HTERT RPE-1 (cell line): Measurements from ENCODE around the gene ORAI3.

ENCODE experiments used
- in situ Hi-C: fragments of 300-500 bp; cut with MboI; formaldehyde crosslinking; loops from 4 replicates; pipeline ENCODE4 v1.14.3; 2020; ENCODE audit warnings: low sequenced_read_pairs

The ORAI3 gene

DNA sequence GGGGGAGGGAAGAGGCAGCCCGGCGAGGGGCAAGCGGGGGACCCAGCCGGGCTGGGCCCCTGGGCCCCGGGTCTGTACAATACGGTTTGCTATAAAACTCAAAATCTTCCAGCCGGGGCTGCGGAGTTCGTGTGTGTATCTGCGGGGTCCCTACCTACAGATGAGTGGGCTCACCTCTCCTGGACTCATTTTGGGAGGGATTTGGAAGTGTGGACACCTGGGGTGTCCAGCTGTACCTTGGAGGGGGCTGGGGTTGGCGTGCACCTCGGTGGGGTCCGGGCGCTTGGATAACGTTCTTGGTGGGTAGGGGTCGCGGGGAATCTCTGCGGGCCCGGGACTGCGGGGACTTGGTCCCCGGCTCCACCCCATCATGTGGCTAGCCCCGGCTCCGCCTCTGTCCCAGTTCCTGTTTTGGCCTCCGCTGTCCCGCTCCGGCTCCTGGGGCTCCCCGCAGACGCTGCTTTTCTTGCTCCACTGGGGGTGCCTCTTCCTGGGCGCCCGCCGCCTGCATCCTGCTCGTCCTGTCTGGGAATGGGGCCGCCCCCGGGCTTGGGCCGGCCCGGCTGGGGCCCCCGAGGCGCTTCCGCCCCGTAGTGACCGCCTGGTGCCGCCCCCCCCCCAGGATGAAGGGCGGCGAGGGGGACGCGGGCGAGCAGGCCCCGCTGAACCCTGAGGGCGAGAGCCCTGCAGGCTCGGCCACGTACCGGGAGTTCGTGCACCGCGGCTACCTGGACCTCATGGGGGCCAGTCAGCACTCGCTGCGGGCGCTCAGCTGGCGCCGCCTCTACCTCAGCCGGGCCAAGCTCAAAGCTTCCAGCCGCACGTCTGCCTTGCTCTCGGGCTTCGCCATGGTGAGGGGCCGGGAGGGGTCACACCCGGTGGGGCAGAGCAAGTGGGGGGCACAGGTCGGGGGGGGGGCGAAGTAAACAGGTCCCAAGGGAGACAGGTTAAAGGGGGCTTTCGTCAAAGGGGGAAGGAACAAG lies at the start of gene ORAI3:
Gene ORAI3, plus strand, starts transcription at position 402 of the 983 bp plus-strand sequence. Its CDS starts 222 bp downstream, at position 624.
- in situ Hi-C loops = no loop called here

DNA sequence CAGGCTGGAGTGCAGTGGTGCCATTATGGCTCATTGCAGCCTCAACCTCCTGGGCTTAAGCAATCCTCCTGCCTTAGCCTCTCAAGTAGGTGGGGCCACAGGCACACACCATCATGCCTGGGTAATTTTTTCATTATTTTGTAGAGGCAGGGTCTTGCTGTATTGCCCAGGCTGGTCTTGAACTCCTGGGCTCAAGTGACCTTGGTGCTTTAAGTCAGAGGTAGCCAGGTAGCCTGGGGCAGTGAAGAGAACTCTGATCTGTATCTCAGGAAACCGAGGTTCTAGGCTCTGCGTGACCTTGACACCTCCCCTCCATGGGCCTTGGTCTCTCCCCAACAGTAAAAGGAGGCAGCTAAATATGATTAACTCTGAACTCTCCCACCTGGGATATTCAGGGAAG lies 49.1 kb upstream of the ORAI3 start:
- in situ Hi-C loops = no loop called here

DNA sequence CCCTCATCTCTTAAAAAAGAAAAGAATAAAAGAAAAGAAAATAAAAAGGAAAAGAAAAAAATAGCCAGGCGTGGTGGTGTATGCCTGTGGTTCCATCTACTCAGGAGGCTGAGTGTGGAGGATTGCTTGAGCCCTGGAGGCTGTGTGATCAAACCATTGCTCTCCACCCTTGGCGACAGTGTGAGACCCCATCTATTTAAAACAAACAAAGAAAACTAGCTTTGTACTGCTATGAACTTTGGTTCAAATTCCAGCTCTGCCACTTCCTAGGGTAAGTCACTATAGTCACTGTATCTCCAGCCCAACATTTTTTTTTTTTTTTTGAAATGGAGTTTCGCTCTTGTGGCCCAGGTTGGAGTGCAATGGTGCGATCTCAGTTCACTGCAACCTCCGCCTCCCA lies 48.3 kb upstream of the ORAI3 start:
- in situ Hi-C loops = no loop called here

DNA sequence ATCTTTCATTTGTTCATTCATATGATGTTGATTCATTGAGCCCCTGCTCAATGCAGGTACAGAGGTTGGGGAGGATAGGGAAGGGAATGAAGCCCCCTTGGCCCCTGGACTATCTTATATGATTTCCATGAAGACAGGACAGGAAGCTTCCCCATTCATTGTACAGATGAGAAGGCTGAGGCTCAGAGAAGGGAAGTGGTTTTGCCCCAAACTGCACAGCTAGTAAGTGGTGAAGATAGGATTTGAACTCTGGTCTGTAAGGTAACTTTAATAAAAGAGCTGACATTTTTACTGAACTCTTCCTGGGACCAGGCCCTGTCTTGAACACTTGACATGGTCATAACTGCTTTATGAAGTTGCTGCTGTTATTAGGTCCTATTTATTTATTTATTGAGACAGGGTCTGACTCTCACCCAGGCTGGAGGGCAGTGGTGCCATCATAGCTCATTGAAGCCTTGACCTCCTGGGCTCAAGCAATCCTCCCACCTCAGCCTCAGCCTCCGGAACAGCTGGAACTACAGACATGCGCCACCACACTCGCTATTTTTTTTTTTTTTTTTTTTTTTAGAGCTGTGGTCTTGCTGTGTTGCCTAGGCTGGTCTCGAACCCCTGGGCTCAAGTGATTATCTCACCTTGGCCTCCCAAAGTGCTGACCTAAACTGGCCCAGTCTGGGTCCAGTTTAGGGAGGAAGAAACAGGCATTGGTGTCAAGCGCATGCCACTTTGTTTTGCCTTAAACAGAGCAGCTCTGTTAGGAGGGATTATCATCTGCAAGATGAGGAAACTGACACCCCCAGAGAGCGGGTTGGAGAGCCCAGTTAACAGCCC lies 47.5 kb upstream of the ORAI3 start:
- in situ Hi-C loops = no loop called here

DNA sequence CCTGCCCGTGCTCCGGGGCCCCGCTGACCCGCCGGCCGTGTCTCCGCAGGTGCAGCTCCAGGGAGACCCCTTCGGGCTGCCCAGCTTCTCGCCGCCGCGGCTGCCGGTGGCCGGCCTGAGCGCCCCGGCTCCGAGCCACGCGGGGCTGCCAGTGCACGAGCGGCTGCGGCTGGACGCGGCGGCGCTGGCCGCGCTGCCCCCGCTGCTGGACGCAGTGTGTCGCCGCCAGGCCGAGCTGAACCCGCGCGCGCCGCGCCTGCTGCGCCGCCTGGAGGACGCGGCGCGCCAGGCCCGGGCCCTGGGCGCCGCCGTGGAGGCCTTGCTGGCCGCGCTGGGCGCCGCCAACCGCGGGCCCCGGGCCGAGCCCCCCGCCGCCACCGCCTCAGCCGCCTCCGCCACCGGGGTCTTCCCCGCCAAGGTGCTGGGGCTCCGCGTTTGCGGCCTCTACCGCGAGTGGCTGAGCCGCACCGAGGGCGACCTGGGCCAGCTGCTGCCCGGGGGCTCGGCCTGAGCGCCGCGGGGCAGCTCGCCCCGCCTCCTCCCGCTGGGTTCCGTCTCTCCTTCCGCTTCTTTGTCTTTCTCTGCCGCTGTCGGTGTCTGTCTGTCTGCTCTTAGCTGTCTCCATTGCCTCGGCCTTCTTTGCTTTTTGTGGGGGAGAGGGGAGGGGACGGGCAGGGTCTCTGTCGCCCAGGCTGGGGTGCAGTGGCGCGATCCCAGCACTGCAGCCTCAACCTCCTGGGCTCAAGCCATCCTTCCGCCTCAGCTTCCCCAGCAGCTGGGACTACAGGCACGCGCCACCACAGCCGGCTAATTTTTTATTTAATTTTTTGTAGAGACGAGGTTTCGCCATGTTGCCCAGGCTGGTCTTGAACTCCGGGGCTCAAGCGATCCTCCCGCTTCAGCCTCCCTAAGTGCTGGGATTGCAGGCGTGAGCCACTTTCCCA lies 46.6 kb upstream of the ORAI3 start:
- in situ Hi-C loops = no loop called here

DNA sequence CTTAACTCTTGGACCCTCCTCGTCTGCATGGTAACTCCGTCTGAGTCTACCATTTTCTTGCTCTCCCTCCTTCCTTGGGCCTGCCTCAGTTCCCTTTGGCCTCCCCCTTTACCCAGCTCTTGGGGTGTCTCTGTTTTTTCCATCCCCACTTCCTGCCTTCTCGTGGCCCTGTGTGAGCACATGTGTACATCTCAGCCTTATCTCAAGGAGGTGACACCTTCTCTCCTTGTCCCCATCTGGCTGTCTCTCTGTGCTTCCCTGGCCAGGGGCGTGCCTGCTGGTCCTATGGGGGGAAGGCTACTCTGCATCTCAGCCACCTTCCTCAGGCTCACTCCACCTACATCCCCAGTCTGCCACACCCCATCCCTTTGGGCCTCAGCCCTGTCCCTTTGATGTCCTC lies 45.9 kb upstream of the ORAI3 start:
- in situ Hi-C loops = no loop called here

DNA sequence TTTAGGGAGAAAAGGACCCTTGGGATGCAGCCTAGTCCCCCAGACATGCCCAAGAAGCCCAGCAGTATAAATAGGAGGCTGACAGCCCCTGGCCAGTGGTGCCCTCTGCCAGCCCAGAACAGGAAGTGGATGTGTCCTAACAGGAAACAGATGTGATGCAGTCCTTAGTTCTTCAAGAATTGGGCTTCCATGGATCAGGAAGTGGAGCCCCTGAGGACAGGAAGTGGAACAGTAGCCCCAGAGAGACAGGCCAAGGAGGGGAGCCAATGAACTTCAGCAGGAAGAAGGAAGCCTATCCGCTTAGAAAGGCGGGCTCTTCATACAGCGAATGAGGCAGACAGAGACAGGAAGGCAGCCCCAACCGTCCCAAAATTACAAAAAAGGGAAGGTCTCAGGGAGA lies 45.3 kb upstream of the ORAI3 start:
- in situ Hi-C loops = no loop called here

DNA sequence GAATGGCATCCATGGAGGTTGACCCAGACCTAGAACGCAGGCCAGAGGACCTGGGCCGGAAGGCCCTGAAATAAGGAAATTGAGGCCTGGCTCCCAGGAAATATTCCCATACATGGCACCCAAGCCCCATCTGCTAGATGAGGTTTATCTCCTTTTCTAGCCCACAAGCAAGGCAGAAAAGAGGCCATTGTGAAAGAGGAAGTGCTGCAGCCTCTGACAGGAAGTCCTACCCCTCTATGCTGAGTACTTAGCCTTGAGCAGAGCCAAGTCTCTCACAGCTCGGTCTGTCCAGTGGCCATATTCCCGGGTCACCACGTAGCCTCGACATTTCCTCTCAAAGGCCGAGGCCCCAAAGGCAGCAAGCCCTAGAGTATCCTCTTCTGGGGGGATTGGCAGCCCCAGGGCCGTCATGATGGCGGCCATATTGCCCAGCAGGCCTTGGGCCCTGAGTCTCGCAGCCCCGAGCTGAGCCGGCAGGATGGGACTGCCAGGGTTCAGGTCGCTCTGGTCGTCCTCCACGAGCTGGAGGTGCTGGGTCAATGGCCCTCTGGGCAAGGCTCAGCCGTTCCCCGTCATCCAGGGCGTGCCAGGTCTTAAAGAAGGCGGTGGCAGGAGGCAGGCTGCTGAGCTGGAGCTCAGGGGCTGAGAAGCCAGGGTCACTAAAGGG lies 44.6 kb upstream of the ORAI3 start:
- in situ Hi-C loops = no loop called here

DNA sequence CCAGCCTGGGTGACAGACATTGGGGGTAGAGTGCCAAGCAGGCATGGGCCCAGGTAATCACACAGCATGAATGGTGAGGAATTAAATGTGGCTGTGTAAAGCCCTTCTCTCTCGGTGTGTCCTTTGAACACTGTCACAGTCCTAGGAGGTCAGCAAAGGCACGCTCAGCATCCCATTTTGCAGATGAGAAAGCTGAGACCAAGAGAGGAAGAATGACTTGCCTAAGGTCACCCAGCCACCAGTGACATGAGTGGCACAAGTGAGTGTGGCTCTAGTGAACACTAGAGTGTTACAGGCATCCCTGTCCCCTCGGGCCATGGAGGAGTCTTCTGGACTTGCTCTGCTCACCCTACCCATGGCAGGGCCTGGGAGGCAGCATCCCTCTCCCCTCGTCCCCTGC lies 41.8 kb upstream of the ORAI3 start:
- in situ Hi-C loops = no loop called here

DNA sequence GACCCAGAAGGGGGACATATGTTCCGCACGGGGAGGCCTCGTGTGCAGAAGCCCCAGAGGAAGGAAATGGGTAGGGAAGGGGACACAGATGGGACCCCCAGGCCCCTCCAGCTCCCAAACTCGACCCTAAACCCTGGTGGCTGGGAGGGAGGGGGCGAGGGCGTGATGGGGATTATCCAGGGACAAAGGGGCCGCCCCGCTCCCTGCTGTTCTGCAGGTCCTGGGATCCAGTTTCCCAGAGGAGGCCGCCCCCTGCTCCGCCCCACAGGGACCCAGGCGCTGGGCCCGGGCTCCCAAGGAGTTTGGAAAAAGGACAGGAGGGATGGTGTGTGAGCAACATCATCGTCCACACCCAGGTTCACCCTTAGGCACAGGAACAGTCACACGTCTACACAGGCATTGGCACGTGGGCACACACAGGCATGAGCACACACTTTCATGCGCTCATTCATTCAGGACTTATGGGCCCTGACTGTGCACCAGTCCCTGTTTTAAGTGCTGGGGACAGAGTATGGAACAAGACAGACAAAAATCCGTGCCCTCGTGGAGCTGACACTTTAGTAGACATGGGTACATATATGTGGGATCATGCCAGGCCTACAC lies 38.3 kb upstream of the ORAI3 start:
- in situ Hi-C loops = no loop called here

DNA sequence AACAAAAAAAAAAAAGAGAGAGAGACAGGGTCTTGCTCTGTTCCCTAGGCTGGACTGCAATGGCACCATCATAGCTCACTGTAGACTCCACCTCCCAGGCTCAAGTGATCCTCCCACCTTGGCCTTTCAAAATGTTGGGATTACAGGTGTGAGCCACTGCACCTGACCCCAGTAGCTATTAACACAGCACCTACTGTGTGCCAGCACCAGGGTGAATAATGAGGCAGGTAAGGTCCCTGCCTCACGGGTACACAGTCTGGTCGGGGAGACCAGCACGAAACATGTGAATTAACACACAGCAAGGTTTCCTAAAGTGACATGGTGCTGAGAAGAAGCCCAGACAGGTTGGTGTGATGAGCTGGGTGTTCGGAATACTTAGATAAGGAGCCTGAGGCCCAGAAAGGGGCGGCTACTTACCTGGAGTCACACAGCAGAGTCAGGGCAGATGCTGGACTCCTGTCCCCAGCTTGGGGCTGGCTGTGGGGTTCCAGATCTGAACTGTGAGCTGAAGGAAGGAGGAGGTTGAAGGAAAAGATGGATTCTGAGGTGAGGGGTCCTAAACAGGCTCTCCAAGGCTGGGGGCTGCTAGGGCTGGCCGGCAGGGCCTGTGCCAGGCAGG lies 36.0 kb upstream of the ORAI3 start:
- in situ Hi-C loops = no loop called here

DNA sequence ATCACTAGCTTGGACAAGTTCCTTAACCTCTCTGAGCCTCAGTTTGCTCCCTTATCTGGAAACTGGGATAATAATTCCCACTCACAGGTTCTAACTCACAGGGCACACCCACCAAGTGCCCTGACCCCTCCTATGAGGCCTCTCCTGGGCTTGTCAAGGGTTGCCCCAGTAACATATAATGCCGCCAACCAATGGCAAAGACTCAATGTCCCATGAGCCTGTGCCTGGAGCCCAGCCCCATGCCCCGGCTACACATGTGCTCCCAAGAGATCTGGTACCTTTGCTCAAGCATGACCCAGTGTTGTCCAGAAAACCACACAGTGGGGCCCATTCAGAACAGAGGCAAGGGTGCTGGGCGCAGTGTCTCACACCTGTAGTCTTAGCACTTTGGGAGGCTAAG lies 34.0 kb upstream of the ORAI3 start:
- in situ Hi-C loops = no loop called here

DNA sequence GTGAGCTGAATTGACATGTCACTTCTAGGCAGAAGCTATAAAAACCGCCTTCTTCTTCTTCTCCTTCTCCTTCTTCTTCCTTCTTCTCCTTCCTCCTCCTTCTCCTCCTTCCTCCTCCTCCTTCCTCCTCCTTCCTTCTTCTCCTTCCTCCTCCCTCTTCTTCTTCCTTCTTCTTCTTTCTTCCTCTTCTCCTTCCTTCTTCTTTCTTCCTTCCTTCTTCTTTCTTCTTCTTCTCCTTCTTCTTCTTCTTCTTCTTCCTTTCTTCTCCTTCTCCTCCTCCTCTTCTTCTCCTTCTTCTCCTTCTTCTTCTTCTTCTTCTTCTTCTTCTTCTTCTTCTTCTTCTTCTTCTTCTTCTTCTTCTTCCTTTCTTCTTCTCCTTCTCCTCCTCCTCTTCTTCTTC lies 30.3 kb upstream of the ORAI3 start:
- in situ Hi-C loops = no loop called here

DNA sequence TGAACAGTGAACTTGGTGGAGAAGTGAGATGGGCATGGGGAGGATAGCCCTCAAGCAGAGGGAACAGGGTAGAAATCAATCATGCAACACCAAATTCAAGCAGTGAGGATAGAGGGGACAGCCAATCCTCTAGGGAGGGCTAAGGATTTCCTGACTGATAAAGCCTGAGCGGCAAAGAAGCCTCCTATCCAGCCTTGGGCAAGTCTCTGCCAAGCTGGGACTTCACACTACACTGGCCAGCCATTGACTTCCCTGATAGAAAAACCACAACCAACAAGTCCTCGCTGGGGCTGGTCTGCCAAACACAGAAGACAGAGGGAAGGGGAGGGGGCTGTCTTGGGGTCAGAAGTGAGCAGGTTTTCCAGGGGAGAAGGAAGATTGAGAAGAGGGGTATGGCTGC lies 28.0 kb upstream of the ORAI3 start:
- in situ Hi-C loops = no loop called here

DNA sequence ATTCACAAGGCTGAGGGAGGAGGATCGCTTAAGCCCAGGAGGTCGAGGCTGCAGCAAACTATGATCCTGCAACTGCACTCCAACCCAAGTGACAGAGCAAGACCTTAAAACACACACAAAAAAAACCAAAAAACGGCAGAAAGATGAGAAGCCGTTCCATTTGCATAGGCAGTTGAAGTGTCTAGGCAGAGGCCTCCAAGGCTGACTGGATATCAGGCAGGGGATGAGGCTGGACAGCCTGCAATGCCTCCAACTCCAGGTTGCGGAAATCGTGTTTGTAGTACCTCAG lies 27.5 kb upstream of the ORAI3 start:
- in situ Hi-C loops = no loop called here

DNA sequence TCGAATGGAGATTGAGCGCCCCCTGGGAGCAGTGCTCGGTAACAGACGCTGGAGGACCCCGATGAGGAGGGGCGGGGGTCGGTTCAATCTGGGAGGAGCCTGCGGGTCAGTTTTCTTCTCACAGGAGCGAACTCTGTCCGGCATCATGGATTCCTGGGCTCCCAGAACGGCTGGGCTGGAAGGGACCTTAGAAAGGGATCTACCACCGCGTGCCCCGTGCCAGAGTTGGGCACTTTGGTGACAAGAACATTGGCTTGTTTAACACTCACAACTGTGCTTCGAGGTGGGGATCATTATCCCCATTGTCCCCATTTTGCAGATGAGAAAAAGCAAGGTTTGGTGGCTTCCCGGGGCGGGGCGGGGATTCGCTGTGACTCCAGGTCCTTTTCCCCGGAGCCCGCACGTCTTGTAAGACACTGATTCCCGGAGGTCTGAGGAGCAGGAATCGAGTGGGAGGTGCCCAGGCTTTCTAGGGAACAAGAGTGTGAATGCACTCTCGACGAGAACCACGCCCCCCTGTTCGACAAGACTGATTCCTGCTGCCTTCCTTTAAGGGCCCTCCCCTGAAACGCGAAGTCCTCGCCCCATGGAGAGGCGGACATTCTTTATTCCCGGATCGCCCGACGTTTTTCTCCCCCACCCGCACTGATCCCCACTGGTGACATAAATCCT lies 27.0 kb upstream of the ORAI3 start:
- in situ Hi-C loops = no loop called here

DNA sequence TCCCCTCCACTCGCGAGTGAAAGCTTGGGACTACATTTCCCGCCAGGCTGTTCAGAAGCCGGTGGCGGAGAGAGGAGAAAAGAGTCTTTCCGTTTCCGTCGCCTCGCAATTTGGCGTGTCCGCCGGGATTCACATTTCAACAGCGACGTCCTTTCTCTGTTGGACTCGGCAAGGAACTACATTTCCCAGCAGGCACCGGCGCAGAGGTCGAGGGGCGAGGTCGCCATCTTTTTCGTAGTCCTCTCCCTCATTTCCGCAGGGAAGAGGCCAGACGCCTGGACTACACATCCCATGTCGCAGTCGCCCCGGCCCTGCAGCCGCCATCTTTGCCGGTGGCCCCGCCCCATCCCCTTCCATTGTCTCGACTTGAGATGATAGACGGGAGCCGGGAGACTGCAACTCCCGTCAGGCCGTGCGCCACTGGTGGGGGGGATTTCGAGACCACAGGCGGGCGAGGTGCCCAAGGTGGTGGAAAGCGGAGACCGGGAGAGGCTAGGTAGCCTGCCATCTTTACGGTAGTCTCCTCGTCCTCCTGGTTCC lies 26.4 kb upstream of the ORAI3 start:
- in situ Hi-C loops = no loop called here

DNA sequence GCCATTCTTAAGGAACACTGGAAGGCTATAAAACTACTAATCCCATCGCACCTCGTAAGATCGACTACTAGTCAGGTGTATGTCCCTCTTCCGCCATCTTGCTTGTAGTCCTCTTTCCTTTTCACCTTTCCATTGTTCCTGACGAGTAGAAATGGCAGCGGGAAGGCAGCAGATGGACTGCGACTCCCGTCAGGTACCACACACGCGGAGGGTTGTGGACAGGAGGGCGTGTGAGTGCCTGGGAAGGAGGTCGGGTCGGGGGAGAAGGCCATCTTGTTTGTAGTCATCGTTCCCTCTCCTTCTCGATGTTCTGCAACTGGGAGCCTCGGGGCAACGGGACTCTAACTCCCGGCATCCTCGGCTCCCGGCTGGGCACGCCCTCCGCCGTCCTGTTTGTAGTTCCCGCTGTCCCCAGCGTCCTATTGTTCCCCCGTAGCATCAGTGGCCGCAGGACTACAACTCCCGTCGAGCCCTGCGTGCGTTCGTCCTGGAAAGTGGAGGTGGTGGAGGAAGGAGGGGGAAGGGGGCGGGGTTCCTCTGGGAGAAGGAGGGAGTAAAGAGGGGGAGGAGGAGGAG lies 25.8 kb upstream of the ORAI3 start:
- in situ Hi-C loops = no loop called here
